Activated naive CD4-positive, alpha-beta T cell treated with anti-CD3 and anti-CD28 coated beads for 36 hours (primary cell): Measurements from ENCODE around the gene LRRC63. TPM values are rescaled to one million over a fixed set of nuclear protein-coding genes. Genes with fewer than 3 reads are reported as not detected.
"Not testable (repeated sequence)": the region's sequence is repeated elsewhere in the genome, so short reads cannot be mapped to it uniquely, and the experiment has no call there.

ENCODE experiments used
- CTCF ChIA-PET: fragments of 350-600 bp; sonication (Branson Sonifier 250); formaldehyde crosslinking; loops from one replicate; lab custom pipeline; 2021; ENCODE audit warnings: antibody characterized with exemption; lab: Charles Lee
- DNase-seq: peaks from one replicate; pipeline ENCODE4 v3.0.0-alpha.2; 2020
- H3K27ac Mint-ChIP-seq: one replicate; pipeline ENCODE4 v1.8.0; 2021; ENCODE audit warnings: mild to moderate bottlenecking, mixed read lengths
- H3K27me3 Mint-ChIP-seq: one replicate; pipeline ENCODE4 v1.8.0; 2021; ENCODE audit warnings: low read depth, mixed read lengths
- H3K36me3 Mint-ChIP-seq: one replicate; pipeline ENCODE4 v1.8.0; 2021; ENCODE audit warnings: low read depth, mixed read lengths
- H3K4me1 Mint-ChIP-seq: one replicate; pipeline ENCODE4 v1.8.0; 2021; ENCODE audit warnings: low read depth, mixed read lengths
- H3K4me3 Mint-ChIP-seq: one replicate; pipeline ENCODE4 v1.8.0; 2021; ENCODE audit warnings: mild to moderate bottlenecking, moderate library complexity, mixed read lengths
- H3K9me3 Mint-ChIP-seq: one replicate; pipeline ENCODE4 v1.8.0; 2021; ENCODE audit warnings: mixed read lengths
- intact Hi-C: fragments of 100-400 bp; cut with micrococcal nuclease; formaldehyde crosslinking; loops from one replicate; pipeline ENCODE4 v1.15.1; 2023
- total RNA-seq, 2 experiments: library from RNA; stranded (reverse); gene quantifications; one replicate each; pipeline ENCODE4 v1.2.3, GENCODE V29; 2021

LRRC63 gene
- under 1 TPM; 0.24 to 0.32 TPM for total RNA-seq

GRCh38 chr13:46211483-46212351, at the start of gene LRRC63:
Gene LRRC63, plus strand, starts transcription at chr13:46211928. Its CDS starts 1,107 bp downstream, at chr13:46213035.
- Mint-ChIP-seq H3K36me3 (no peaks in the 10 kb centered on the region), H3K27ac (peak within 1 kb of the TSS; percentile 91), H3K9me3 (peaks cover 2% of the 10 kb centered on the region), H3K4me1 (peaks cover 14% of the 10 kb centered on the region), H3K27me3 (no peaks in the 10 kb centered on the region), H3K4me3 (peak within 1 kb of the TSS; percentile 91)
- intact Hi-C loops: loop anchor here (1.0 to 2.0 kb wide), 7 partner anchors 9 to 175 kb away; partner anchors contain the start of genes LCP1, RUBCNL and ZC3H13
- DNase-seq: peak; percentile 83
- CTCF ChIA-PET: interaction anchor here (1.3 kb wide), 1 partner anchor 16 kb away, joined by 4 read pairs; no protein-coding TSS in a partner anchor

GRCh38 chr13:46162741-46163140, 49.0 kb upstream of the LRRC63 start:
- CTCF ChIA-PET: interaction anchor here (1.2 kb wide), 1 partner anchor 16 kb away, joined by 4 read pairs; no protein-coding TSS in a partner anchor
- peak overlapping the region; percentile 62 for H3K27ac Mint-ChIP-seq
- not testable (repeated sequence) for H3K27me3 Mint-ChIP-seq, H3K9me3 Mint-ChIP-seq, H3K4me3 Mint-ChIP-seq, DNase-seq
- intact Hi-C loops: loop anchor here (10.0 kb wide), 1 partner anchor 828 kb away; no protein-coding TSS in a partner anchor
- peaks cover 42% of the 10 kb centered on the region for H3K36me3 Mint-ChIP-seq
- H3K4me1 Mint-ChIP-seq: peaks cover 82% of the 10 kb centered on the region

GRCh38 chr13:46164661-46165060, 47.1 kb upstream of the LRRC63 start:
- Mint-ChIP-seq H3K36me3 (peaks cover 33% of the 10 kb centered on the region), H3K27me3 (no peaks in the 10 kb centered on the region), H3K9me3 (peaks cover 1% of the 10 kb centered on the region), H3K27ac (peak overlapping the region; percentile 74), H3K4me3 (peak overlapping the region; percentile 27), H3K4me1 (peaks cover 86% of the 10 kb centered on the region)
- CTCF ChIA-PET: interaction anchor here (0.6 to 1.4 kb wide), 2 partner anchors 9 to 11 kb away, joined by 3 to 7 read pairs; no protein-coding TSS in a partner anchor
- intact Hi-C loops: loop anchor here (5.0 to 10.0 kb wide), 2 partner anchors 223 to 830 kb away; partner anchors contain the start of gene RUBCNL
- no peak for DNase-seq

GRCh38 chr13:46165485-46166223, 46.1 kb upstream of the LRRC63 start:
- DNase-seq: peak; percentile 59
- CTCF ChIA-PET: interaction anchor here (0.6 to 1.4 kb wide), 3 partner anchors 8 to 15 kb away, joined by 3 to 7 read pairs (median 3); no protein-coding TSS in a partner anchor
- Mint-ChIP-seq H3K27me3 (no peaks in the 10 kb centered on the region), H3K27ac (peak overlapping the region; percentile 94), H3K9me3 (peaks cover 4% of the 10 kb centered on the region), H3K36me3 (peaks cover 37% of the 10 kb centered on the region), H3K4me3 (peak overlapping the region; percentile 28), H3K4me1 (peaks cover 86% of the 10 kb centered on the region)
- intact Hi-C loops: loop anchor here (5.0 to 10.0 kb wide), 2 partner anchors 222 to 831 kb away; partner anchors contain the start of gene RUBCNL

GRCh38 chr13:46166224-46166584, 45.5 kb upstream of the LRRC63 start:
- H3K9me3 Mint-ChIP-seq: peaks cover 4% of the 10 kb centered on the region
- CTCF ChIA-PET: interaction anchor here (2.8 kb wide), 1 partner anchor 13 kb away, joined by 17 read pairs; no protein-coding TSS in a partner anchor
- DNase-seq: no peak
- H3K4me1 Mint-ChIP-seq: peaks cover 87% of the 10 kb centered on the region
- H3K27me3 Mint-ChIP-seq: no peaks in the 10 kb centered on the region
- peaks cover 40% of the 10 kb centered on the region for H3K36me3 Mint-ChIP-seq
- intact Hi-C loops: loop anchor here (5.0 to 10.0 kb wide), 2 partner anchors 221 to 831 kb away; partner anchors contain the start of gene RUBCNL
- peak overlapping the region; percentile 94 for H3K27ac Mint-ChIP-seq
- peak overlapping the region; percentile 14 for H3K4me3 Mint-ChIP-seq

GRCh38 chr13:46166947-46167610, 44.6 kb upstream of the LRRC63 start:
- Mint-ChIP-seq H3K27me3 (no peaks in the 10 kb centered on the region), H3K9me3 (peaks cover 4% of the 10 kb centered on the region), H3K4me1 (peaks cover 88% of the 10 kb centered on the region), H3K4me3 (peak overlapping the region; percentile 58), H3K36me3 (peaks cover 40% of the 10 kb centered on the region), H3K27ac (peak overlapping the region; percentile 94)
- no peak for DNase-seq
- intact Hi-C loops: loop anchor here (5.0 to 10.0 kb wide), 2 partner anchors 220 to 832 kb away; partner anchors contain the start of gene RUBCNL
- CTCF ChIA-PET: interaction anchor here (0.7 to 2.8 kb wide), 9 partner anchors 12 to 154 kb away, joined by 3 to 17 read pairs (median 4); partner anchors contain the start of gene LCP1

GRCh38 chr13:46168341-46168740, 43.4 kb upstream of the LRRC63 start:
- Mint-ChIP-seq H3K27me3 (no peaks in the 10 kb centered on the region), H3K4me3 (peak overlapping the region; percentile 67), H3K4me1 (peaks cover 92% of the 10 kb centered on the region), H3K36me3 (peaks cover 44% of the 10 kb centered on the region), H3K27ac (peak overlapping the region; percentile 94), H3K9me3 (peaks cover 4% of the 10 kb centered on the region)
- CTCF ChIA-PET: interaction anchor here (0.6 to 2.8 kb wide), 8 partner anchors 9 to 153 kb away, joined by 3 to 22 read pairs (median 5); no protein-coding TSS in a partner anchor
- intact Hi-C loops: loop anchor here (1.0 to 10.0 kb wide), 5 partner anchors 14 to 834 kb away; partner anchors contain the start of genes LCP1 and RUBCNL
- DNase-seq: peak; percentile 89

- H3K4me3 Mint-ChIP-seq: peak overlapping the region; percentile 67
- CTCF ChIA-PET: interaction anchor here (0.6 to 2.8 kb wide), 5 partner anchors 9 to 153 kb away, joined by 3 to 22 read pairs (median 8); no protein-coding TSS in a partner anchor
- DNase-seq: no peak
- H3K9me3 Mint-ChIP-seq: peaks cover 4% of the 10 kb centered on the region
- H3K36me3 Mint-ChIP-seq: peaks cover 48% of the 10 kb centered on the region
- no peaks in the 10 kb centered on the region for H3K27me3 Mint-ChIP-seq
- peak overlapping the region; percentile 94 for H3K27ac Mint-ChIP-seq
- intact Hi-C loops: loop anchor here (1.0 to 10.0 kb wide), 5 partner anchors 14 to 834 kb away; partner anchors contain the start of genes LCP1 and RUBCNL
- H3K4me1 Mint-ChIP-seq: peaks cover 95% of the 10 kb centered on the region
These were observed 42.9 kb upstream of the LRRC63 start for GRCh38 chr13:46168783-46169182.

GRCh38 chr13:46169758-46170157, 42.0 kb upstream of the LRRC63 start:
- Mint-ChIP-seq H3K36me3 (peaks cover 49% of the 10 kb centered on the region), H3K4me1 (peaks cover 94% of the 10 kb centered on the region), H3K9me3 (peaks cover 4% of the 10 kb centered on the region), H3K4me3 (peak overlapping the region; percentile 67), H3K27ac (peak overlapping the region; percentile 94), H3K27me3 (no peaks in the 10 kb centered on the region)
- no peak for DNase-seq
- intact Hi-C loops: loop anchor here (5.0 to 10.0 kb wide), 4 partner anchors 218 to 1985 kb away; partner anchors contain the start of gene RUBCNL
- CTCF ChIA-PET: interaction anchor here (1.3 to 11.2 kb wide), 5 partner anchors 9 to 18 kb away, joined by 3 to 106 read pairs (median 4); partner anchors contain the start of gene LCP1

GRCh38 chr13:46170268-46170667, 41.5 kb upstream of the LRRC63 start:
- no peak for DNase-seq

More at GRCh38 chr13:46170268-46170667, 41.5 kb upstream of the LRRC63 start:
- Mint-ChIP-seq H3K4me1 (peaks cover 96% of the 10 kb centered on the region), H3K9me3 (peaks cover 4% of the 10 kb centered on the region), H3K27me3 (no peaks in the 10 kb centered on the region), H3K36me3 (peaks cover 53% of the 10 kb centered on the region), H3K4me3 (peak overlapping the region; percentile 67), H3K27ac (peak overlapping the region; percentile 94)
- CTCF ChIA-PET: interaction anchor here (1.2 to 11.2 kb wide), 7 partner anchors 9 to 151 kb away, joined by 3 to 106 read pairs (median 3); partner anchors contain the start of gene LCP1
- intact Hi-C loops: loop anchor here (10.0 kb wide), 2 partner anchors 425 to 1985 kb away; no protein-coding TSS in a partner anchor
